ENCODE data around the gene U2SURP. TPM values are rescaled to one million over a fixed set of nuclear protein-coding genes. Genes with fewer than 3 reads are reported as not detected.
A peak's percentile ranks its signal among the peaks of the same experiment; 100 is the strongest.

U2SURP gene
- total RNA-seq, 1 donor from 2014 or later, result 152 TPM

- no peaks in the 10 kb centered on the region for H3K9me3 Mint-ChIP-seq
- no peaks in the 10 kb centered on the region for H3K36me3 Mint-ChIP-seq (ENCODE audit: low read depth)
- no peak overlapping the region for H3K4me3 Mint-ChIP-seq
- no peak overlapping the region for H3K27ac Mint-ChIP-seq (ENCODE audit: unreplicated experiment)
- H3K27me3 Mint-ChIP-seq (ENCODE audit: low read depth), result peaks cover 28% of the 10 kb centered on the region
- no peak for TF ChIP-seq CTCF (conservative IDR thresholded peaks at IDR 0.05)
- peaks cover 17% of the 10 kb centered on the region for H3K4me1 Mint-ChIP-seq
- no peak for DNase-seq (ENCODE audit: low read depth, low spot score)
Observed at GRCh38 chr3:142960322-142960850, 41.0 kb upstream of the U2SURP start.

- Mint-ChIP-seq H3K36me3 (ENCODE audit: low read depth) (no peaks in the 10 kb centered on the region), H3K27ac (ENCODE audit: unreplicated experiment) (no peak overlapping the region), H3K9me3 (no peaks in the 10 kb centered on the region), H3K4me1 (peaks cover 17% of the 10 kb centered on the region), H3K4me3 (peak overlapping the region; percentile 91), H3K27me3 (ENCODE audit: low read depth) (peaks cover 31% of the 10 kb centered on the region)
- TF ChIP-seq CTCF (conservative IDR thresholded peaks at IDR 0.05), result no peak
- DNase-seq (ENCODE audit: low read depth, low spot score), result no peak
Observed at GRCh38 chr3:142961539-142961938, 39.8 kb upstream of the U2SURP start.

- H3K27me3 Mint-ChIP-seq (ENCODE audit: low read depth), result peaks cover 31% of the 10 kb centered on the region
- H3K4me3 Mint-ChIP-seq, result peak overlapping the region; percentile 91
- no peaks in the 10 kb centered on the region for H3K36me3 Mint-ChIP-seq (ENCODE audit: low read depth)
- no peak for TF ChIP-seq CTCF (conservative IDR thresholded peaks at IDR 0.05)
- peaks cover 15% of the 10 kb centered on the region for H3K4me1 Mint-ChIP-seq
- H3K27ac Mint-ChIP-seq (ENCODE audit: unreplicated experiment), result no peak overlapping the region
- no peak for DNase-seq (ENCODE audit: low read depth, low spot score)
- no peaks in the 10 kb centered on the region for H3K9me3 Mint-ChIP-seq
Observed at GRCh38 chr3:142962175-142962519, 39.2 kb upstream of the U2SURP start.

GRCh38 chr3:142962520-142963233 is 38.7 kb upstream of the U2SURP start:
- peak overlapping the region; percentile 91 for H3K4me3 Mint-ChIP-seq
- H3K9me3 Mint-ChIP-seq, result no peaks in the 10 kb centered on the region
- TF ChIP-seq CTCF (conservative IDR thresholded peaks at IDR 0.05), result no peak
- H3K27me3 Mint-ChIP-seq (ENCODE audit: low read depth), result peaks cover 31% of the 10 kb centered on the region
- no peak for DNase-seq (ENCODE audit: low read depth, low spot score)
- H3K4me1 Mint-ChIP-seq, result peaks cover 12% of the 10 kb centered on the region
- peak overlapping the region; percentile 83 for H3K27ac Mint-ChIP-seq (ENCODE audit: unreplicated experiment)
- no peaks in the 10 kb centered on the region for H3K36me3 Mint-ChIP-seq (ENCODE audit: low read depth)

- Mint-ChIP-seq H3K9me3 (no peaks in the 10 kb centered on the region), H3K27ac (ENCODE audit: unreplicated experiment) (no peak overlapping the region), H3K4me1 (peaks cover 12% of the 10 kb centered on the region), H3K4me3 (peak overlapping the region; percentile 91), H3K36me3 (ENCODE audit: low read depth) (no peaks in the 10 kb centered on the region), H3K27me3 (ENCODE audit: low read depth) (peaks cover 31% of the 10 kb centered on the region)
- no peak for DNase-seq (ENCODE audit: low read depth, low spot score)
- TF ChIP-seq CTCF (conservative IDR thresholded peaks at IDR 0.05), result no peak
Observed at GRCh38 chr3:142963234-142963515, 38.2 kb upstream of the U2SURP start.

Data from neural crest cell (in vitro differentiated cells).